B cell (primary cell): Measurements from ENCODE around the gene GLG1. TPM values are rescaled to one million over a fixed set of nuclear protein-coding genes. Genes with fewer than 3 reads are reported as not detected.

Experiments used
- ATAC-seq: fragments of 200-7000 bp; cut with Tn5 transposase; one replicate; pipeline ENCODE4 v1.10.0; 2021; ENCODE audit warnings: low read depth, mild to moderate bottlenecking, moderate number of reproducible peaks, moderate library complexity
- CTCF ChIA-PET: fragments of 350-600 bp; sonication (Branson Sonifier 250); formaldehyde crosslinking; loops from one replicate; lab custom pipeline; 2021; ENCODE audit warnings: antibody characterized with exemption, inconsistent platforms; lab: Charles Lee
- POLR2A ChIA-PET: fragments of 350-600 bp; sonication (Branson Sonifier 250); formaldehyde crosslinking; loops from one replicate; lab custom pipeline; 2021; ENCODE audit warnings: antibody characterized with exemption; lab: Charles Lee
- DNase-seq: peaks from one replicate; pipeline ENCODE4 v3.0.0; 2013
- H2AFZ ChIP-seq: 2 replicates; pipeline ENCODE4 v1.6.1; 2012; ENCODE audit warnings: mild to moderate bottlenecking, low read depth, low read length; ENCODE audit not compliant: insufficient read depth, poor library complexity, severe bottlenecking
- H3K27ac ChIP-seq, 2 donors: 1 replicate in 1 of 2; 2 replicates in 1 of 2; pipeline ENCODE4 v1.5.1; 2012 to 2013; ENCODE audit warnings: low read length in 2 of 2, mild to moderate bottlenecking in 2 of 2, moderate library complexity in 1 of 2
- H3K27me3 ChIP-seq, 4 experiments: fragments of 200-600 bp in 1 of 4; sonication (generic) in 1 of 4; replicated peaks in 1 of 4; 1 replicate in 2 of 4; 2 replicates in 2 of 4; pipeline versions ENCODE4 v1.6.1 to v1.7.0; 2013 to 2016; ENCODE audit warnings: low read length in 3 of 4, mild to moderate bottlenecking in 2 of 4, mixed read lengths in 1 of 4, moderate library complexity in 1 of 4; ENCODE audit not compliant: insufficient read depth in 4 of 4, control insufficient read depth in 3 of 4; ENCODE audit errors: control extremely low read depth in 1 of 4
- H3K36me3 ChIP-seq, 2 experiments: replicated peaks in 1 of 2; 1 replicate in 1 of 2; 2 replicates in 1 of 2; pipeline versions ENCODE4 v1.6.1 to v1.7.1; 2013; ENCODE audit warnings: low read length in 1 of 2; ENCODE audit not compliant: insufficient read depth in 2 of 2, control insufficient read depth in 1 of 2; ENCODE audit errors: control extremely low read depth in 1 of 2, extremely low read depth in 1 of 2
- H3K4me1 ChIP-seq, 2 donors: fragments of 200-600 bp in 1 of 2; sonication (generic) in 1 of 2; 1 replicate in 1 of 2; 2 replicates in 1 of 2; pipeline versions ENCODE4 v1.5.1 to v1.6.1; 2013 to 2017; ENCODE audit warnings: low read length in 2 of 2; ENCODE audit not compliant: control insufficient read depth in 2 of 2, insufficient read depth in 2 of 2
- H3K4me2 ChIP-seq: replicated peaks from 2 replicates; pipeline ENCODE3; 2012; ENCODE audit warnings: mild to moderate bottlenecking, low read depth, low read length; ENCODE audit not compliant: poor library complexity, severe bottlenecking
- H3K4me3 ChIP-seq, 5 experiments: fragments of 200-600 bp in 1 of 5; sonication (generic) in 1 of 5; 1 replicate in 3 of 5; 2 replicates in 2 of 5; pipeline versions ENCODE4 v1.5.1 to v1.7.0; 2011 to 2016; ENCODE audit warnings: low read length in 4 of 5, mild to moderate bottlenecking in 4 of 5, low read depth in 2 of 5, control low read depth in 1 of 5, moderate library complexity in 1 of 5; ENCODE audit not compliant: insufficient read depth in 1 of 5; ENCODE audit errors: control extremely low read depth in 1 of 5, extremely low read depth in 1 of 5
- H3K79me2 ChIP-seq: fragments of 200-600 bp; sonication (generic); one replicate; pipeline ENCODE4 v1.6.0; 2016; ENCODE audit warnings: low read length; ENCODE audit not compliant: control insufficient read depth, insufficient read depth
- H3K9ac ChIP-seq: fragments of 200-600 bp; sonication (generic); 2 replicates; pipeline ENCODE4 v1.6.1; 2017; ENCODE audit warnings: mild to moderate bottlenecking, low read length, moderate library complexity
- H3K9me3 ChIP-seq, 3 donors: one replicate each; pipeline versions ENCODE4 v1.6.1 to v1.7.1; 2013; ENCODE audit warnings: low read length in 2 of 3; ENCODE audit not compliant: control insufficient read depth in 2 of 3, insufficient read depth in 1 of 3; ENCODE audit errors: control extremely low read depth in 1 of 3
- H4K20me1 ChIP-seq: 2 replicates; pipeline ENCODE4 v1.6.0; 2012; ENCODE audit warnings: mild to moderate bottlenecking, low read length; ENCODE audit not compliant: insufficient read depth, control insufficient read depth, poor library complexity, severe bottlenecking
- H3K27ac Mint-ChIP-seq: one replicate; pipeline ENCODE4 v1.8.0; 2021; ENCODE audit warnings: mixed read lengths
- H3K27me3 Mint-ChIP-seq: one replicate; pipeline ENCODE4 v1.8.0; 2021; ENCODE audit warnings: mixed read lengths
- H3K4me1 Mint-ChIP-seq: one replicate; pipeline ENCODE4 v1.8.0; 2021; ENCODE audit warnings: mixed read lengths
- H3K4me3 Mint-ChIP-seq: one replicate; pipeline ENCODE4 v1.8.0; 2021; ENCODE audit warnings: mixed read lengths
- H3K9me3 Mint-ChIP-seq: one replicate; pipeline ENCODE4 v1.8.0; 2022; ENCODE audit warnings: mixed read lengths; ENCODE audit not compliant: insufficient read depth
- EZH2 ChIP-seq: IDR thresholded peaks from 2 replicates; pipeline ENCODE4 v1.6.1; 2012; ENCODE audit warnings: borderline replicate concordance, low read depth, mild to moderate bottlenecking, moderate library complexity, low read length; ENCODE audit not compliant: insufficient read depth, poor library complexity, severe bottlenecking
- WGBS: methylation state at CpG from one replicate; pipeline ENCODE4 v1.1.5; 2013; ENCODE audit warnings: missing lambda C conversion rate; ENCODE audit not compliant: insufficient coverage; 5-methylcytosine and 5-hydroxymethylcytosine counted together
- intact Hi-C: fragments of 100-400 bp; cut with micrococcal nuclease; formaldehyde crosslinking; loops from one replicate; pipeline ENCODE4 v1.10.0; 2022
- polyA plus RNA-seq: library from polyadenylated mRNA; depleted of rRNA; stranded (reverse); fragments of >200 nt; gene quantifications from 2 replicates; pipeline ENCODE4 v1.2.3, GENCODE V29; 2012
- total RNA-seq, 2 donors: library from RNA; stranded (reverse); fragments of 120-200 nt in 1 of 2; gene quantifications; 1 replicate in 1 of 2; 2 replicates in 1 of 2; pipeline versions ENCODE4 v1.2.3 to v1.2.4, GENCODE V29; 2013 to 2022
- TF ChIP-seq, protein P1 (sequence below): fragments of 200-600 bp; IDR thresholded peaks from one replicate; pipeline ENCODE4 v1.8.0; 2022; ENCODE audit warnings: antibody characterized with exemption, mild to moderate bottlenecking

The GLG1 gene
- total and polyA plus RNA-seq, 2 donors (not counting 1 experiment from before 2014, with no cell fraction given): 28.3 to 114 TPM

DNA sequence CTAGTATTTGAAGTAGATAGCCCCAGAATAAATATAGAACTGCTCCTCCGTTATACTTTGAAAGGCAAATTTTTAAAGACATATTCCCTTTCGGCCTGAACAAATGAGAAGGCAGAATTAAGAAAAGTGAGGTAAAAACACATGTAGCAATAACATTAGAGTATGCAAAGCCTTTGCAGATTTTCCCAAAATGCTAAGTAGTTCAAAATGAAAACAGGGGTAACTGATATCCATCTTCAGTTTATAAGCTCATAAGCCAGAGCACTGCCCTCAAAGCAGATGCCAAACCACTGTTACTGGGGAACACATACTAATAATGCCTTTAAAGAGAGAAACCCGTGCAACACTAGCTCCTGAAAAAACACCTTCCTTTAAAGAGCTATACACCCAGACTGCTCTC, 134.4 kb downstream of the GLG1 start:
- Histone ChIP-seq H3K4me3 (no peak overlapping the region), H2AFZ (no peak overlapping the region), H3K79me2 (no peaks in the 10 kb centered on the region), H3K9ac (no peak overlapping the region), H3K9me3 (no peaks in the 10 kb centered on the region), H3K27me3 (no peaks in the 10 kb centered on the region), H3K4me2 (no peak overlapping the region), H3K36me3 (peaks cover 19 to 90% of the 10 kb centered on the region in 2 experiments), H3K4me1 (no peaks in the 10 kb centered on the region), H3K27ac (no peak overlapping the region), H4K20me1 (no peaks in the 10 kb centered on the region)
- no peak overlapping the region for H3K27ac Mint-ChIP-seq
- no peak overlapping the region for H3K4me3 Mint-ChIP-seq
- intact Hi-C loops: no loop called here
- 100% methylated on average over 1 of the region's 3 CpGs for WGBS
- TF ChIP-seq, protein P1, sequence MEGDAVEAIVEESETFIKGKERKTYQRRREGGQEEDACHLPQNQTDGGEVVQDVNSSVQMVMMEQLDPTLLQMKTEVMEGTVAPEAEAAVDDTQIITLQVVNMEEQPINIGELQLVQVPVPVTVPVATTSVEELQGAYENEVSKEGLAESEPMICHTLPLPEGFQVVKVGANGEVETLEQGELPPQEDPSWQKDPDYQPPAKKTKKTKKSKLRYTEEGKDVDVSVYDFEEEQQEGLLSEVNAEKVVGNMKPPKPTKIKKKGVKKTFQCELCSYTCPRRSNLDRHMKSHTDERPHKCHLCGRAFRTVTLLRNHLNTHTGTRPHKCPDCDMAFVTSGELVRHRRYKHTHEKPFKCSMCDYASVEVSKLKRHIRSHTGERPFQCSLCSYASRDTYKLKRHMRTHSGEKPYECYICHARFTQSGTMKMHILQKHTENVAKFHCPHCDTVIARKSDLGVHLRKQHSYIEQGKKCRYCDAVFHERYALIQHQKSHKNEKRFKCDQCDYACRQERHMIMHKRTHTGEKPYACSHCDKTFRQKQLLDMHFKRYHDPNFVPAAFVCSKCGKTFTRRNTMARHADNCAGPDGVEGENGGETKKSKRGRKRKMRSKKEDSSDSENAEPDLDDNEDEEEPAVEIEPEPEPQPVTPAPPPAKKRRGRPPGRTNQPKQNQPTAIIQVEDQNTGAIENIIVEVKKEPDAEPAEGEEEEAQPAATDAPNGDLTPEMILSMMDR: no peak
- TF ChIP-seq EZH2: no peak
- ATAC-seq (no peak), DNase-seq (no peak)
- H3K4me1 Mint-ChIP-seq: peaks cover 5% of the 10 kb centered on the region
- CTCF ChIA-PET: no interaction called here
- no peaks in the 10 kb centered on the region for H3K27me3 Mint-ChIP-seq
- no peaks in the 10 kb centered on the region for H3K9me3 Mint-ChIP-seq
- POLR2A ChIA-PET: no interaction called here

DNA sequence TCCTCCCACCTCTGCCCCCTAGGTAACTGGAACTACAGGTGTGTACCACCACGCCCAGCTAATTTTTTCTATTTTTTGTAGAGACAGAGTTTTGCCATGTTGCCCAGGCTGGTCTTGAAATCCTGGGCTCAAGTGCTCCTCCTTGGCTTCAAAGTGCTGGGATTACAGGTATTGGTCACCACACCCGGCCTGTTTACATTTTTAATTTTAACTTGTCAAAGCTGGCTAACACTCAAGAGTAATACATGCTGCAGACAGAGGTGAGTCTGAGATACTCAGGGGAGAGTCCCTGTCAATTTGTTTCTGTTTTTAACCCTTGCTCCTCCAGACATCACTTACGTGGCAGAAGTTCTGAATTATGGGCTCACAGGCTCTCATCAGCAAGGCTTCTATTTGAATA, 134.9 kb downstream of the GLG1 start:
- 90% methylated on average over 1 of the region's 3 CpGs for WGBS
- DNase-seq (no peak), ATAC-seq (no peak)
- Histone ChIP-seq H2AFZ (no peak overlapping the region), H3K9me3 (no peaks in the 10 kb centered on the region), H3K4me1 (no peaks in the 10 kb centered on the region), H3K36me3 (peaks cover 18 to 88% of the 10 kb centered on the region in 2 experiments), H3K4me3 (no peak overlapping the region), H3K27ac (no peak overlapping the region), H3K4me2 (no peak overlapping the region), H3K9ac (no peak overlapping the region), H3K27me3 (no peaks in the 10 kb centered on the region), H3K79me2 (no peaks in the 10 kb centered on the region), H4K20me1 (no peaks in the 10 kb centered on the region)
- intact Hi-C loops: no loop called here
- CTCF ChIA-PET: no interaction called here
- H3K9me3 Mint-ChIP-seq: no peaks in the 10 kb centered on the region
- H3K27ac Mint-ChIP-seq: no peak overlapping the region
- POLR2A ChIA-PET: no interaction called here
- no peaks in the 10 kb centered on the region for H3K27me3 Mint-ChIP-seq
- H3K4me1 Mint-ChIP-seq: peaks cover 5% of the 10 kb centered on the region
- H3K4me3 Mint-ChIP-seq: no peak overlapping the region
- TF ChIP-seq, protein P1: no peak
- no peak for TF ChIP-seq EZH2
